Keratinocyte (primary cell): ENCODE measurements around the gene C1orf52.

Experiments
- CTCF ChIP-seq, 3 experiments: IDR thresholded peaks in 1 of 3; conservative IDR thresholded peaks in 1 of 3; optimal IDR thresholded peaks in 1 of 3; 2 replicates in 2 of 3; 3 replicates in 1 of 3; pipeline versions ENCODE3 to v1.5.1; 2011; ENCODE audit warnings: low read length in 3 of 3, mild to moderate bottlenecking in 3 of 3, moderate library complexity in 2 of 3, control low read depth in 1 of 3, inconsistent platforms in 1 of 3; ENCODE audit not compliant: insufficient read depth in 2 of 3; ENCODE audit errors: extremely low read depth in 1 of 3
- EZH2 ChIP-seq: IDR thresholded peaks from one replicate; pipeline ENCODE4 v1.6.1; 2012; ENCODE audit warnings: inconsistent platforms, mild to moderate bottlenecking, low read length, moderate library complexity

- TF ChIP-seq CTCF (optimal IDR thresholded peaks at IDR 0.05 in 1 of 3, IDR thresholded peaks at IDR 0.05 in 1 of 3, conservative IDR thresholded peaks at IDR 0.05 in 1 of 3; ENCODE audit: extremely low read depth in 1 of 3, insufficient read depth in 2 of 3, low read length in 3 of 3) = no peak
- TF ChIP-seq EZH2 = no peak
These were observed 16.9 kb upstream of the C1orf52 start, which contains the start of gene BCL10 for GRCh38 chr1:85276215-85276977.
